NCI-H2081 treated with DMSO at 0.1 percent for 48 hours (cell line): ENCODE results near the gene HRH2.

Experiments
- DNase-seq: peaks from one replicate; lab custom pipeline; 2025; lab: John Stamatoyannopoulos, UW

HRH2 gene

DNA sequence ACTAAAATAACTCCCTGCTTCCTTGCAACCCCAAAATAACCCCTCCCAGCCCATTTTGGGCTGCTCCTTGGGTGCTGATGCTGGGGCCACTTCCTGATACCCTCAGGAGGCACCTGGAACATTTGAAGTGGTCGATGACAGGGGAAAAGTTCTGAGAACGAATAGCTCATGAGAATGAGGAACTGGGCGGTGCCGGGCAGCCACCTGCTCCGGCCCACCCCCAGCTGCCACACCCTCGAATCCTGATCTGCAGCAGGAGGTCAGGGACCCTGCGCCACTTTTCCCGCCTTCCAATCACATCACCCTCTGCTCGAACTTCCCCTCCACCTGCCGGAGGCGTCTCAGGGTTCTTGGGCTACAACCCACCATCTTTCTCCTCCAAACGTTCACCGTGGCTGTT lies 19.7 kb downstream of the HRH2 start:
- no peak for DNase-seq

DNA sequence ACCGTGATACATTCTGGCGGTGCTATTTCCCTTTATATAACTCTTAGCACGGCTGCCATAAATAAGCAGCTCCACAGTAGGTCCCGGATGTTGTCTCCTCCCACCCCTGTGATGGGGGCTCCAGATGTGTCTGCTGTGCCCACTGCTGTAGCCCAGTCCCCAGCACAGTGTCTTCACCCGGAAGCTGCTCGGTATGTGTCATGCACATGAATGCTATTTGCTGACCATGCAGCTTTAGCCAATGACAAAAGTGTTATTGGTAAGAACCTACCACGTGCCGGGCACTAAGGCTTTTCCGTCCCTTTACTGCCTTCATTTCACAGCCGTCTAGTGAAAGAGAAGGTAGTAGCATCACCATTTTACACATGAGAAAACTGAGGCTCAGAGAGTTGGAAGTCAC lies 20.2 kb downstream of the HRH2 start:
- DNase-seq: no peak

DNA sequence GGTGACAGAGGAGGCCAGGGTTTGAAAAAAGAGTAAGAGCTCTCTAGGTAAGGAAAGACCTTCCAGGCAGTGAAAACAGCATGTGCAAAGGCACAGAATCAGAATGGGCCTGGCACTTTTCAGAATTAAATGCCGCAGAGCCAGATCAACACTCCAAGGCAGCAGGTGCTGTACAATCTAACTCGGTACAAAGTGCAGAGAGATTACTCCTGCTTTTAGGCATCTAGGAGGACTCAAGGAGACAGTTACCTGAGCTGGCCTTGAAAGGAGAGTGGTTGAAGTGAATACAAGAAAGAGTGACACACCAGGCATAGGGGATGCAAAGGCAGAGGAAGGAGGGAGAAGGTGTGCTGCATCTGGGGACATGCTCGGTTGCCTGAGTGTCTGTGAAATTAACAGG lies 21.5 kb downstream of the HRH2 start:
- DNase-seq: no peak

DNA sequence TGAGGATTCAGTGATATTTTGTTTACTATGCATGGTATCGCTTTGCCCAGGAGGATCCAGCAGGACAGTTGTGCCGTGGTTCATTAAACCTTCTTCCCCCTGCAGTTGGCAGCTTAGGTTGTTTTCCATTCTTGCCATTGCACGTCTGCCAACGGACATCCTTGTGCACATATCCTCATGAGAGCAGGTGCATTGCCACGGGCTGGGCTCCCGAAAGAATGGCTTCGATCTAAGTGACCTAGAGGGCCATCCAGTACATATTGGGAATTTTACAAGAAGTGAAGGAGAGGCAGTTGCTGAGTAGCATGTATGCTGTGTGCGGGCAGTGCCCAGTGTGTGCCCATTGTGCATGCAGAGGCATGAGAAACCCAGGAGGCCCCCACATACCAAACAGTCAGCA lies 22.1 kb downstream of the HRH2 start:
- no peak for DNase-seq

DNA sequence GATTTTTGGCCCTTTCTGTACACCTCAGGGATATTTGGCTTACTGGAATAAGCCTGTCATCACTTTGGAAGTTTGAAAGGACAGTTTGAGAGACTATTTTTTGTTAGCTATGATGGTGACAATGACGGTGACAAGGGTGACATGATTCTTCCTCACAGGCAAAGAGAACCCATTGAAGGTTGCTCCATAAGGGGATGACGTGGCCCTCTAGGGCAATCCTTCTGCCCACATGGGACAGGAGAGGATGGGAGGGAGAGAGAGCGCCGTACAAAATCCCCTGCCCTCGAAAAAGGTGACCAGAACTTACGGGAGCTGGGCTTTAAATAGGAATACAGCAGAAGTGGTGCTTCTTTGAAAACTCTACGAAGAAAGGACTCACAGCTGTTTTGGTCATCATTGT lies 22.6 kb downstream of the HRH2 start:
- DNase-seq: no peak

DNA sequence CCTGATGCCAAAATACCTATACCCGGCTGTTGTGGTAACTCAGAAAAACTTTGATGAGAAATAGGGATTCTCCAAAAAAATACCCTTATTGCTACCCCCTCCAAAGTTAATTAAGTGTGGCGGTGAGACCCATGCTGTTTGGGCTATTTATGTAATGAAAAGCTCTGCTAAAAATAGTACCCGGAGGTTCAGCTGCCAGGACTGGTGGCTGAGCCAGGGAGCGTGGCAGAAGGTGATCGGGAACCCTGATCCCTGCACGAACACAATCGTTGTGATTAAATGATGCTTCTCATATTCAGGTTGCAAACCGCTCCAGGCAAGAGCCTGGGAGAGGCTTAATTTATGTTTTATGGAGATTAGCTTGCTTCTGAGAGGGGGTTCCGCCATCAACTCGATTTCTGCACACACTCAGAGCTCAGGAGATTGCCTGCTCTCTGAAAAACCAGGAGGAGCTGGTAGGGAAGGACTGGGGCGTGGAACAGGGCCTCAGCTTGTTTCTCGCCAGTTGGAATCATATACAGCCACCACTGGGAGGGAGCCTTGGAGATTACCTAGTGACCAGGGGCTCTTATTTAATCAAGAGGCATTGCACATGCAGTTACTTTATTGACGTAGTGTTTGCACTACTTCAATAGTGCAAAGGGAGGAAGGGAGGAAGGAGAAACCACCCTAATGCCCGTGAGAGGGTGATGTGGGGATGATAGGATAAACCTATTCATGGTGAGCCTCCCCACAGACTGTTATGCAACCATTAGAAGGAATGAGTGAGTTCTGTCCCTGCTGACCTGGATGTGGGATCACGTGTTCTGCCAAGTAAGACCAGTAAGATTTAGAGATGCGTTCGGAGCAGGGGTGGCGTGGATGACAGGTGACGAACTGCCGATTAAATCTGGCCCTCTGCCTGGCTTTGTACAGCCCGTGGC lies 23.4 kb downstream of the HRH2 start:
- no peak for DNase-seq

DNA sequence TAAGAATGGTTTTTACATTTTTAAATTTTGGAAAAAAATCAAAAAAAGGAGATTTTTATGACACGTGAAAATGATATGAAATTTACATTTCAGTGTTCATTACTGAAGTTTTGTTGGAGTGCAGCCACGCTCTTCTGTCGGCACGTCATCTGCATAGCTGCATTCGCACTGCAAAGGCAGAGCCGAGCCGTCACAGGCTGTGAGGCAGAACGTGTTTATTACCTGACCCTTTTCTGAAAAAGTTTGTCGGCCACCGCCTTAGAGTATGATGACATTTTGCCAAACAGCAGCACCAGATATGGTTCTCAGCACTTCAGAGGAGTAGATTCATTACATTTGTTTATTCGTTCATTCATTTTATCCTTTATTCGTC lies 24.1 kb downstream of the HRH2 start:
- no peak for DNase-seq

DNA sequence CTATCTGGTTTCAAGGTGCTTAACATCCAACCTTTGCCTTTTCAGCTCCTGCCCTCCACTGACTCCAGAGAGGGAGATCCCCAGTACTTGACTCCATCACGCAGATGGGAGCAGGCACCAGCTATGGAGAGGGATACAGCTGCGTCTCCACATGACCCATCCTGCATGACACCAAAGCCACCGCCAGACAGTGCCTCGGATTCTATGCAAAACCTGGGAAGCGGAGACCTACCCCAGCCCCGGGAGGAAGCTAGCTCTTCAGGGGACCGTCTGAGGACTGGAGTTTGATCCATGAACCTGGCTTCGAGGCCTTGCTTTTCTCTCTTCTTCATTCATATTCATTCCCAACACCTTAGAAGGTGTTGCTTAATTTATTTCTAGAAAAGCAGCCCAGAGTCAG lies 24.8 kb downstream of the HRH2 start:
- no peak for DNase-seq

DNA sequence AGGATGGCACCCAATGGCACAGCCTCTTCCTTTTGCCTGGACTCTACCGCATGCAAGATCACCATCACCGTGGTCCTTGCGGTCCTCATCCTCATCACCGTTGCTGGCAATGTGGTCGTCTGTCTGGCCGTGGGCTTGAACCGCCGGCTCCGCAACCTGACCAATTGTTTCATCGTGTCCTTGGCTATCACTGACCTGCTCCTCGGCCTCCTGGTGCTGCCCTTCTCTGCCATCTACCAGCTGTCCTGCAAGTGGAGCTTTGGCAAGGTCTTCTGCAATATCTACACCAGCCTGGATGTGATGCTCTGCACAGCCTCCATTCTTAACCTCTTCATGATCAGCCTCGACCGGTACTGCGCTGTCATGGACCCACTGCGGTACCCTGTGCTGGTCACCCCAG lies 25.4 kb downstream of the HRH2 start:
- DNase-seq: no peak

DNA sequence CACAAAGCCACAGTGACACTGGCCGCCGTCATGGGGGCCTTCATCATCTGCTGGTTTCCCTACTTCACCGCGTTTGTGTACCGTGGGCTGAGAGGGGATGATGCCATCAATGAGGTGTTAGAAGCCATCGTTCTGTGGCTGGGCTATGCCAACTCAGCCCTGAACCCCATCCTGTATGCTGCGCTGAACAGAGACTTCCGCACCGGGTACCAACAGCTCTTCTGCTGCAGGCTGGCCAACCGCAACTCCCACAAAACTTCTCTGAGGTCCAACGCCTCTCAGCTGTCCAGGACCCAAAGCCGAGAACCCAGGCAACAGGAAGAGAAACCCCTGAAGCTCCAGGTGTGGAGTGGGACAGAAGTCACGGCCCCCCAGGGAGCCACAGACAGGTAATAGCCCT lies 26.1 kb downstream of the HRH2 start:
- no peak for DNase-seq

DNA sequence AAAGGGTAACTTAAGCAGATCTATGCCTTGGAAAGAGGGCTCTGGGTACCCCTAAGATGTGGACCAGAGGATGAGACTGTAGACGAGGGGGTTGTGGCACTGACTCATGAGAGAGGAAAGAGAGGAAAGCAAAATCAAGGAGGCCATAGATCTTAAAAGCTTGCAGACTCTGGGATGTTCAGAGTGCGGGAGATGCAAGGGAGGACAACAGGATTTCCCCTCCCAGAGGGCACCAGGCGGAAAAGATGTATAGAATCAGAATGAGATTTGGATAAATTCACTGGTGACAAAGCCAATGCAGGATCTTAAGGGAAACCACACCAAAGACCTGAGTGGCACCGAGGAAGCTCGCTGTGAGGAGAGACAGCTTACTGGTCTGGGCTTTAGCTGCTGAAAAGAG lies 27.1 kb downstream of the HRH2 start:
- DNase-seq: no peak

DNA sequence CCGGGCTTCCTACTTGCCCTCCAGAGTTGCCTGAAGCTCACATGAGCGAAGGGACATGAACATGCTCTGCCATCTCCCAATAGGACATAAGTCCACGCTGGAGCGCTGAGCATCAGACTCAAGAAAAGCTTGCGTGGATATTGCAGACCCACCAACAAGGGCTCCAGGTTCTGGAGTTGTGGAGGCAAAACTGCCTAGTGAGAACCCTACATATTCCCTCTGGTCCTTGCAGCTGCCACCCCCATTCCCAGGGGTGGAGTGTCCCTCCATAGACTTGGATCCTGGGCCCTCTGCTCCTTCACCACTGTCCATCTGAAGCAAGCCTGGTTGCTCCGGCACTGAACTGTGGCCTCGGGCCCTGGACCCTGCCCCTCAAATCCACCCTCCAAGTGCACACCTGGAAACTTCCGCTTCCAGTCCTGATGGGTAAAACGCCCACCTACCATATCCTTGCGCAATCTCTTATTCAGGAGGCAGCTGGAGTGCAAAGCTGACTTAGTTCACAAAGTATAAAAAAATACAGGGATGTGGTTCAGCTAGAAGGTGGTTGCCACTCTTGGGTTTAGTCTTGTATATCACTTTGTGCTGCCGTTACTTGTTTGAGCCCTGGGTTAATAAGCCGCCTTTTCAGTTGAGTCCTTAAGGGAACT lies 28.0 kb downstream of the HRH2 start:
- DNase-seq: no peak

DNA sequence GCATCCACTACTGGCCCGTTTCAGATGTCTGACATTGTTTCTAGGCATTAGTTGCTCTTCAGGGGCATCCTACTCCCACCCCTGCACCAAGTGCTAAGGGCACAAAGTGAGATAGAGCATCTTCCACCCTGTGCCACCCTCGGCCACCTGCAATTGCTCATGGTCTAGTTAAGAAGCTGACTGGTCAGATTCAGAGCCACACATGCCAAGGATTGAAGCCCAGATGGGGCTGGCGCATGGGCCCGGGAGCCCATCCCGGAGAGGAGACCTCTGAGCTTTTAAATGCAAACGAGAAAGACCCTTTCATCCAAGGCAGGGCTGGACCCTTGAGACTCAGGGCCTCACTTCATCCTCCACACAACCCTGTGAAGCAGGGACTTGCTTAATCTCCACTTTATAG lies 28.5 kb downstream of the HRH2 start:
- DNase-seq: no peak

DNA sequence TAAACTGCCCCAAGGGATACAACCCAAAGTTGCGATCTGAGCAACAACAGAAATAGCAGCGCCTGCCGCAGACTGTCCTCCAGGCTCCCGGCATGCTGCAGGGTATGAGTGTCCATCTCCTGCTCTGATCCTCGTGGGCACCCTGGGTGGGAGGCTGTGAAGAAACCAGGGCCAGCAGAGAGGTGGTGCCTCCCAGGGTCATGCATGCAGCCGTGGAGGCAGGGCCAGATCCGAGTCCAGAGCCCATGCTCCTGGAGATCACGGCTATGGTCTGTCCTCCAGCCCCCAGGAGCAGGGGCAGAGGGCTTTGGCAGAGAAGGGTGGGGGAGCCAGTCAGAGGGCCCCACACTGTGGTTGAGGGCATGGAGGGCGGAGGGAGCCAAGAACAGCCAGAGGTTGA lies 29.0 kb downstream of the HRH2 start:
- no peak for DNase-seq

DNA sequence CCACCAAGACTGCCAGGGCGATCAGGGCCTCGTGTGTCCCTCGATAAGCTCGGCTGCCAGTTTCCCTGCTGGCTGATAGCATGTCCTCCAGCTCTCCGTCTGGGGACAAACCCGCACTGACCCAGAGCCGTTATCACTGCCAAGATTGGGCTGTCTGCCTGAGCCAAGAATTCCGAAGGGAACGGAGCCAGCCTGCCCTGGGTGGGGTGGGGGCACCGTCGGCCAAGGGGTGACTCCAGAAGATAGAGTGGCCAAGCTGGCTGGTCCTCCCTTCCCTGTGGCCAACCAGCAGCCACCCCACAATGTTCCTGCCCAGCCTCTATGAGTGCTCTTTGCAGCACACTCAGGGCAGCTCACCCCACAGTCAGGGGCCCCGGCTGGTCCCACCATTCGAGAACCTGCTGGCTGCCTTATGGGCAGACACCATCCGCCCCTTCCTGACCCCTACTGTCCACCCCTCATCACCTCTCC lies 29.4 kb downstream of the HRH2 start:
- DNase-seq: no peak

DNA sequence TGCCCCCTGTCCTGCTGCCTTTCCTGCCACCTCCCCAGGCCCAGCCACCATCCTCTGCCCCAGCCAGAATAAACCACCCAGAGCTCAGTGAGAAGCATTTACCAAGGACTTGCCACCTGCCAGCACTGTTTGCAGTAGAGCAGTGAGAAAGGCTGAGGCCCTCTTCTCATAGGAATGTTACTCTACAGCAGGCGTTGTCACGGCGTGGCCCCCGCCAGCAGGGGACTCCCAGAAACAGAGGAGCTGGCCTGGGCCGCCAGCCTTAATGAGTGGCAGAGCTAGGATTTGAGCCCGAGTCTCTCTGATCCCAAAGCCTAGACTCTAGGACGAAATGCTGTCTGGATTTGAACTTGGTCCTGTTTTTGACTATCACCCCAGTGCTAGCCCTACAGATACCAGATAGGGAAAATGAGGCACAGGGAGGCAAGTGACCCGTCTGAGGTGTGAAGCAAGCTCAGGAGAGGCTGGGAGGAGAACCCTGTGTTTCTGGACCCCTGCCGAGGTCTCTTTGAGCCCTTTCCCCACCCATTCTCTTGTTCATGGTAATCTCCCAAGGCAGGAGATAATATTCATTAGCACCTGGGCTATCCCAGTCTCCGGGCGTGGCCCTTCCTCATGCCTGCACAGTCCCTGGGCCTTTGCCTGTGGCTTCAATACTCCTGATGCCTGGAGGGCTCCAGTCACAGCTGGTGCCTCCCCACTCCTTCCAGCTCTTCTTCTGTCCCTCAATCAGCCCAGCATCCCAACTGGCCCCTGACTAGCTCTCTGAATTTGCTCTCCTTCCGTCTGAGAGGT lies 30.7 kb downstream of the HRH2 start:
- DNase-seq: no peak

DNA sequence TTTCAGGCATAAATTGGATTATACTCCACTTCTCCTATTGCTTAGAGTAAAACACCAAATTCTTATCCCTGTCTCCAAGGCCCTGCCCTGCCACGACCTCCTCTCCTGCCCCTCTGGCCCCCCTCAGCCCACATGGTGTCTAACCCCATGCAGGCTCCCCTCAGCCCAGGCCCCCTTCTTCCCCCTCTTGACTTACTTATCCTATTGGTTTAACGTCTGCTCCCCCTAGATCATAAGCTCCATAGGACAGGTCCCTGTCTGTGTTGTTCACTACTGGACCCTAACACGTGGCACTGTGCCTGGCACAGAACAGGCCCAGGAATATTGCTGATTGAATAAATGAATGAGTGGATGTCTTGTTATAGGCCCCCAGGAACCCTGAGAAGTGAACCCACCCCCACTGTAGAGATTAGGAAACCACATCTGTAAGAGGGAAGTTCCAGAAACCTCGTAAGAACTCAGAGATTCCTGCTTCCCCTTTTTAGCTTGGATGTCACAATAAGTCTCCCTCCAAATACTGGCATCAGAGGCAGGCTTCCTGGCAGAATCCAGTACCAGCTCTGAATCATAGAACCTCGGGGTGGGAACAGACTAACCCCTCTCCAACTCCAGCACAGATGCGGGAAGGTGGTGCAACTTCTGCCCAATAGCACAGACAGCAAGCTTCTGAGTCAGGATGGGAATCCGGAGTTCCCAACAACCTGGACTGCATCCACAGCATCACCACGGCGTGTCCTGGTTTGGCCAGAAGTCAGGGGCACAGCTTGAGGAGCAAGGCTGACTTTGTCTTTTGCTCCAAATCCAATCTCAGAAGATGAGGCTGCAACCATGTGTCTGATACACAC lies 31.5 kb downstream of the HRH2 start:
- no peak for DNase-seq

DNA sequence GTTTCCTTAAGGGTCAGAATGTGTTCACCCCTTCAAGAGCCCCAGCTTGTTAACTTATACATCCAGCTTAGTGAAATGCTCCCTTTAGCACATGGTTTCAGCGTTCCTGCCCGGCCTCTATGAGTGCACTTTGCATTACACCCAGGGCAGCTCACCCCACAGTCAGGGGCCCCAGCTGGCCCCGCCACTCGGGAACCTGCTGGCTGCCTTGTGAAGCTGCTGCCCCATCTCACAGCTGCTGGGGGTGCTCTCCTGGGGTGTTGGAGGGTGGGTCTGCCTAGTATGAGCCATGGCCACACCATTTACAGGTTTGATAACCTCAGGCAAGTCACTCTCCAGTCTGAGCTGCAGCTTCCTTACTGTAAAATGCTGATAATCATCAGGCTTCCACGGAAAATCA lies 32.2 kb downstream of the HRH2 start:
- no peak for DNase-seq

DNA sequence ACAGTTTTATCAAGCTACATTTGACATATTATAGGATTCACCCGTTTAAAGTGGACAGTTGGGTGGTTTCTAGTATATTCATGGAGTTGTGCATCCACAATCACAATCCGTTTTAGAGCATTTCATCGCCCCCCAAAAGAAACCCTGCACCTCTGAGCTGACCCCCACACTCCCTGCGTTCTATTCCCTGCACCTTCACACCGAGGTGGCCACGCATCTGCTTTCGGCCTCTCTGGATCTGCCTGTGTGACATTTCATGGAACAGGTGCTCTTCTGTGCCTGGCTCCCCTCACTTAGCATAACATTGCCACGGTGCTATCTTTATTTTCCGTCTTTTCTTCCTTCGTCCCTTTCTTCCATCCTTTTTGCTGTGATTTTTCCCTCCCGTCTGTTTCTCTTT lies 32.7 kb downstream of the HRH2 start:
- DNase-seq: no peak

DNA sequence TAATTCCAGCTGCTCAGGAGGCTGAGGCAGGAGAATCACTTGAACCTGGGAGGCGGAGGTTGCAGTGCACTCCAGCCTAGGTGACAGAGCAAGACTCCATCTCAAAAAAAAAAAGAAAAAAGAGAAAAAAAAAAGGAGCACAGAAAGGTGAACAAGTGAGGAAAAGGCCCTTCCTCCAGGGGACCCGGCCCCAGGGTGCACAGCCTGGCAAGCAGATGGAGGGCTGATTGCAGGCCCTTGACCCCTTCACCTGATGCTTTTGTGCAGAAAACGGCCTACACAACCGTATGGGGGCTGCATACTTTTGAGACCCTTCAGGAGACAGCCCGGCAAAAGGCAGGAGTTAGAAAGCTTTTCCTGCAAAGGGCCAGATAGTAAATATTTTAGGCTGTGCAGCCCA lies 33.9 kb downstream of the HRH2 start:
- DNase-seq: no peak

DNA sequence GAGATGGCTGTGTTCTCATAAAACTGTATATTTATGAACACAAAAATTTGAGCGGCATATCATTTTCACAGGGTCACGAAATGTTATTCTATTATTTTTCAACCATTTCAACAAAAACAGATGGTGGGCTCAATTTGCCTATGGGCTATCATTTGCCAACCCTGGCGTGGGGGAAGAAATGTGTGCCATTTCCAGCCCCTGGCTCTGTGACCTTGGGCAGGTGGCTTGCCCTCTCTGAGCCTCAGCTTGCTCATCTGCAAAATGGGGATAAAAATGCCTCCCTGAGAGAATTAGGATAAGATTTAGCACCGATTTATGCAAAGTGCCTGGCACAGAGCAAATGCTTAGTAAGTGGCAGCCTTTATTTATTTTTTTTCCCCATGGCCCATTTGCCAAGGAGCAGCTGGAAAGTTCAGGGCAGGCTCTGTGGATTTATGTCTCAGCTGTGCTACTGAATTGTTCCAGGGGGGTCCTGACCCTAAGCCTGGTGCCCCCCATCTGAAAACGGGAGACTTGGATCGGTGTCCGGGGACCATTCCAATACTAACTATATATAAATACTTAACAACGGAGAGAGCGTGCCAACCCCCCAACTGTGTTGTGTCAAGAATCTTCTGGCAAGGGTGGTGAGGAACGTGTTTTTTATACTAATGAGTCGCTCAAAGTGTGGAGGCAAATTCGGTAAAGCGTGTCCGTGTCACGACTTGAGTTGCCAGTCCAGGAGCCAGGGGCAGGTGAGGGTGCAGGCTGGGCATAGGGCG lies 34.5 kb downstream of the HRH2 start:
- DNase-seq: no peak
